Amygdala (tissue), 56 donors: Measurements from ENCODE around the gene UCK1.
"Not testable (repeated sequence)": the region's sequence is repeated elsewhere in the genome, so short reads cannot be mapped to it uniquely, and the experiment has no call there.

Experiments used
- DNase-seq, 56 donors: peaks; one replicate each; lab custom pipeline; 2025; lab: John Stamatoyannopoulos, UW

Gene UCK1

GRCh38 chr9:131524665-131525315 is 6.3 kb downstream of the UCK1 start:
- no peak for DNase-seq

- peak in 5 of 56 donors; percentile 15 to 36 (median 27) for DNase-seq
Observed at GRCh38 chr9:131523451-131524435, 7.3 kb downstream of the UCK1 start.

- no peak for DNase-seq
Observed at GRCh38 chr9:131523086-131523388, 8.0 kb downstream of the UCK1 start.

- no peak for DNase-seq
Observed at GRCh38 chr9:131522257-131523085, 8.6 kb downstream of the UCK1 start.

GRCh38 chr9:131521822-131522221 is 9.2 kb downstream of the UCK1 start:
- DNase-seq = no peak

- no peak for DNase-seq
Observed at GRCh38 chr9:131521203-131521602, 9.9 kb downstream of the UCK1 start.

- no peak for DNase-seq
Observed at GRCh38 chr9:131520503-131520902, 10.6 kb downstream of the UCK1 start.

- no peak for DNase-seq
Observed at GRCh38 chr9:131518553-131518952, 12.5 kb downstream of the UCK1 start.

- DNase-seq = peak in 31 of 56 donors; percentile 8 to 68 (median 34)
Observed at GRCh38 chr9:131517761-131518190, 13.3 kb downstream of the UCK1 start.

- DNase-seq = no peak
Observed at GRCh38 chr9:131516930-131517329, 14.1 kb downstream of the UCK1 start.

GRCh38 chr9:131516100-131516499 is 15.0 kb downstream of the UCK1 start:
- DNase-seq = no peak

GRCh38 chr9:131515559-131516031 is 15.5 kb downstream of the UCK1 start:
- DNase-seq = not testable (repeated sequence)

GRCh38 chr9:131513177-131513576 is 17.9 kb downstream of the UCK1 start:
- no peak for DNase-seq

- no peak for DNase-seq
Observed at GRCh38 chr9:131511880-131512279, 19.2 kb downstream of the UCK1 start.

- DNase-seq = no peak
Observed at GRCh38 chr9:131511416-131511815, 19.6 kb downstream of the UCK1 start.

GRCh38 chr9:131505012-131505411 is 26.1 kb downstream of the UCK1 start:
- no peak for DNase-seq

- peak in 1 of 56 donors; percentile 46 for DNase-seq
Observed at GRCh38 chr9:131503626-131504465, 27.2 kb downstream of the UCK1 start.

GRCh38 chr9:131502781-131503625 is 28.1 kb downstream of the UCK1 start, which contains the start of gene POMT1:
TSS of gene POMT1 (plus strand) at chr9:131502918. CDS start at chr9:131504219, 1,301 bp downstream.
- peak; percentile 26 to 91 (median 76) for DNase-seq
